ENCODE measurements around the gene PDS5B.
"Not testable (repeated sequence)": the region's sequence is repeated elsewhere in the genome, so short reads cannot be mapped to it uniquely, and the experiment has no call there.

DNA sequence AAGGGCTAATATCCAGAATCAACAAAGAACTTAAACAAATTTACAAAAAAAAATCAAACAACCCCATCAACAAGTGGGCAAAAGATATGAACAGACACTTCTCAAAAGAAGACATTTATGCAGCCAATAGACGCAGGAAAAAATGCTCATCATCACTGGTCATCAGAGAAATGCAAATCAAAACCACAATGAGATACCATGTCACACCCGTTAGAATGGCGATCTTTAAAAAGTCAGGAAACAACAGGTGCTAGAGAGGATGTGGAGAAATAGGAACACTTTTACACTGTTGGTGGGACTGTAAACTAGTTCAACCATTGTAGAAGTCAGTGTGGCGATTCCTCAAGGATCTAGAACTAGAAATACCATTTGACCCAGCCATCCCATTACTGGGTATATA lies 10.6 kb upstream of the PDS5B start:
- TF ChIP-seq, protein P1, sequence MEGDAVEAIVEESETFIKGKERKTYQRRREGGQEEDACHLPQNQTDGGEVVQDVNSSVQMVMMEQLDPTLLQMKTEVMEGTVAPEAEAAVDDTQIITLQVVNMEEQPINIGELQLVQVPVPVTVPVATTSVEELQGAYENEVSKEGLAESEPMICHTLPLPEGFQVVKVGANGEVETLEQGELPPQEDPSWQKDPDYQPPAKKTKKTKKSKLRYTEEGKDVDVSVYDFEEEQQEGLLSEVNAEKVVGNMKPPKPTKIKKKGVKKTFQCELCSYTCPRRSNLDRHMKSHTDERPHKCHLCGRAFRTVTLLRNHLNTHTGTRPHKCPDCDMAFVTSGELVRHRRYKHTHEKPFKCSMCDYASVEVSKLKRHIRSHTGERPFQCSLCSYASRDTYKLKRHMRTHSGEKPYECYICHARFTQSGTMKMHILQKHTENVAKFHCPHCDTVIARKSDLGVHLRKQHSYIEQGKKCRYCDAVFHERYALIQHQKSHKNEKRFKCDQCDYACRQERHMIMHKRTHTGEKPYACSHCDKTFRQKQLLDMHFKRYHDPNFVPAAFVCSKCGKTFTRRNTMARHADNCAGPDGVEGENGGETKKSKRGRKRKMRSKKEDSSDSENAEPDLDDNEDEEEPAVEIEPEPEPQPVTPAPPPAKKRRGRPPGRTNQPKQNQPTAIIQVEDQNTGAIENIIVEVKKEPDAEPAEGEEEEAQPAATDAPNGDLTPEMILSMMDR (IDR thresholded peaks at IDR 0.05) = not testable (repeated sequence)
- not testable (repeated sequence) for TF ChIP-seq EZH2 (IDR thresholded peaks at IDR 0.05)
